K562 (cell line): ENCODE results near the gene SUMF1. TPM values are rescaled to one million over a fixed set of nuclear protein-coding genes. Genes with fewer than 3 reads are reported as not detected.
A peak's percentile ranks its signal among the peaks of the same experiment; 100 is the strongest.

Experiments used
- BRD4 ChIP-seq: fragments of 200-600 bp; sonication (generic); IDR thresholded peaks from 2 replicates; pipeline ENCODE4 v1.6.1; 2017; ENCODE audit warnings: inconsistent platforms
- CHD4 ChIP-seq: fragments of 200-600 bp; sonication (generic); IDR thresholded peaks from 3 replicates; pipeline ENCODE4 v1.6.1; 2012; ENCODE audit warnings: low read depth, mild to moderate bottlenecking, mixed read lengths, low read length, inconsistent platforms; ENCODE audit not compliant: insufficient read depth, insufficient replicate concordance, poor library complexity, severe bottlenecking
- CSDE1 ChIP-seq, 2 experiments: fragments of 450-650 bp; IDR thresholded peaks; 2 replicates each; pipeline ENCODE4 v1.6.1; 2016; ENCODE audit warnings: mild to moderate bottlenecking in 1 of 2
- FOXA1 ChIP-seq: fragments of 450-650 bp; IDR thresholded peaks from 2 replicates; pipeline ENCODE4 v1.6.1; 2016; ENCODE audit warnings: mild to moderate bottlenecking, borderline replicate concordance
- HDAC3 ChIP-seq: fragments of 450-650 bp; IDR thresholded peaks from 2 replicates; pipeline ENCODE4 v1.6.1; 2018; ENCODE audit warnings: borderline replicate concordance, mild to moderate bottlenecking, moderate library complexity; ENCODE audit not compliant: partially characterized antibody
- HNRNPK ChIP-seq: fragments of 200-400 bp; formaldehyde crosslinking; IDR thresholded peaks from one replicate; pipeline ENCODE4 v1.6.1; 2018; ENCODE audit warnings: mild to moderate bottlenecking, low read depth, low read length; ENCODE audit not compliant: poor library complexity, severe bottlenecking
- JUN ChIP-seq, 2 experiments: sonication (generic) in 1 of 2; formaldehyde crosslinking in 1 of 2; IDR thresholded peaks; 2 replicates each; pipeline versions ENCODE4 v1.6.1 to v1.8.0; 2012 to 2022; ENCODE audit warnings: borderline replicate concordance in 2 of 2, mild to moderate bottlenecking in 2 of 2, improper control_type of control experiment in 1 of 2, low read depth in 1 of 2, low read length in 1 of 2, missing genetic modification reagents in 1 of 2
- KLF1 ChIP-seq: fragments of 450-650 bp; IDR thresholded peaks from 2 replicates; pipeline ENCODE4 v1.6.1; 2016; ENCODE audit warnings: missing genetic modification characterization, missing compliant biosample characterization
- MBD2 ChIP-seq: sonication (generic); IDR thresholded peaks from 2 replicates; pipeline ENCODE4 v1.6.1; 2016; ENCODE audit warnings: low read depth, borderline replicate concordance
- NR4A1 ChIP-seq, 2 experiments: fragments of 250-450 bp in 1 of 2; fragments of 450-650 bp in 1 of 2; sonication (Bioruptor Pico) in 1 of 2; IDR thresholded peaks; 2 replicates each; pipeline versions ENCODE4 v1.4.0 to v1.6.1; 2016 to 2020; ENCODE audit warnings: mild to moderate bottlenecking in 2 of 2, missing compliant biosample characterization in 1 of 2, missing genetic modification characterization in 1 of 2, moderate library complexity in 1 of 2
- OTX1 ChIP-seq: fragments of 450-650 bp; formaldehyde crosslinking; IDR thresholded peaks from 2 replicates; pipeline ENCODE4 v1.4.0; 2022; ENCODE audit warnings: mild to moderate bottlenecking
- POLR2A ChIP-seq: fragments of 450-650 bp; conservative IDR thresholded peaks from 2 replicates; pipeline ENCODE4 v1.6.1; 2016
- RHOXF2B ChIP-seq: fragments of 250-450 bp; sonication (Bioruptor Pico); conservative IDR thresholded peaks from 2 replicates; pipeline ENCODE4 v1.5.1; 2021
- SREBF2 ChIP-seq: sonication (generic); formaldehyde crosslinking; IDR thresholded peaks from 2 replicates; pipeline ENCODE4 v1.4.0; 2020; ENCODE audit warnings: mild to moderate bottlenecking, missing genetic modification reagents
- TEAD1 ChIP-seq, 2 experiments: fragments of 450-650 bp in 1 of 2; sonication (generic) in 1 of 2; formaldehyde crosslinking; IDR thresholded peaks; 2 replicates each; pipeline versions ENCODE4 v1.4.0 to v1.8.0; 2020 to 2022; ENCODE audit warnings: mild to moderate bottlenecking in 2 of 2, missing genetic modification reagents in 1 of 2
- U2AF2 ChIP-seq: fragments of 200-400 bp; formaldehyde crosslinking; optimal IDR thresholded peaks from 2 replicates; pipeline ENCODE3; 2017; ENCODE audit warnings: low read depth, mild to moderate bottlenecking, low read length
- ZNF282 ChIP-seq: sonication (generic); formaldehyde crosslinking; IDR thresholded peaks from 2 replicates; pipeline ENCODE4 v1.8.1; 2023; ENCODE audit warnings: missing genetic modification reagents
- polyA plus RNA-seq, 8 experiments: library from polyadenylated mRNA; depleted of rRNA in 4 of 8; stranded (reverse) in 5 of 8; unstranded in 3 of 8; fragments of >200 nt; fragmentation: Nextera tagmentation in 2 of 8; fragmentation: Illumina TruSeq in 1 of 8; extraction: Ambion mirVana in 2 of 8; extraction: Trizol in 1 of 8; gene quantifications; 2 replicates each; pipeline versions ENCODE4 v1.2.1 to v1.2.3, GENCODE V29; 2011 to 2014; ENCODE audit warnings: inconsistent platforms in 1 of 8, missing spikeins in 1 of 8
- total RNA-seq, 7 experiments: library from RNA; depleted of rRNA in 6 of 7; stranded (reverse); fragments of >200 nt in 6 of 7; fragmentation: Illumina TruSeq in 2 of 7; extraction: Trizol in 2 of 7; gene quantifications; 2 replicates each; pipeline versions ENCODE4 v1.2.1 to v1.2.3, GENCODE V29; 2011 to 2021; ENCODE audit warnings: low replicate concordance in 1 of 7
- TF ChIP-seq, protein P1 (sequence below): fragments of 250-450 bp; sonication (Bioruptor Pico); IDR thresholded peaks from 2 replicates; pipeline ENCODE4 v1.8.0; 2022; ENCODE audit warnings: inconsistent platforms, mild to moderate bottlenecking, moderate library complexity, borderline replicate concordance
- TF ChIP-seq, protein P2 (sequence below): fragments of 200-800 bp; sonication (Bioruptor generic); IDR thresholded peaks from 2 replicates; pipeline ENCODE4 v1.6.1; 2016; ENCODE audit warnings: missing genetic modification characterization, missing compliant biosample characterization

Gene SUMF1
- total and polyA plus RNA-seq, 9 of the 15 experiments (the other 6 are each of a cell fraction or from before 2014, with no cell fraction given): 1.3 to 7.4 (median 4.2) TPM

DNA sequence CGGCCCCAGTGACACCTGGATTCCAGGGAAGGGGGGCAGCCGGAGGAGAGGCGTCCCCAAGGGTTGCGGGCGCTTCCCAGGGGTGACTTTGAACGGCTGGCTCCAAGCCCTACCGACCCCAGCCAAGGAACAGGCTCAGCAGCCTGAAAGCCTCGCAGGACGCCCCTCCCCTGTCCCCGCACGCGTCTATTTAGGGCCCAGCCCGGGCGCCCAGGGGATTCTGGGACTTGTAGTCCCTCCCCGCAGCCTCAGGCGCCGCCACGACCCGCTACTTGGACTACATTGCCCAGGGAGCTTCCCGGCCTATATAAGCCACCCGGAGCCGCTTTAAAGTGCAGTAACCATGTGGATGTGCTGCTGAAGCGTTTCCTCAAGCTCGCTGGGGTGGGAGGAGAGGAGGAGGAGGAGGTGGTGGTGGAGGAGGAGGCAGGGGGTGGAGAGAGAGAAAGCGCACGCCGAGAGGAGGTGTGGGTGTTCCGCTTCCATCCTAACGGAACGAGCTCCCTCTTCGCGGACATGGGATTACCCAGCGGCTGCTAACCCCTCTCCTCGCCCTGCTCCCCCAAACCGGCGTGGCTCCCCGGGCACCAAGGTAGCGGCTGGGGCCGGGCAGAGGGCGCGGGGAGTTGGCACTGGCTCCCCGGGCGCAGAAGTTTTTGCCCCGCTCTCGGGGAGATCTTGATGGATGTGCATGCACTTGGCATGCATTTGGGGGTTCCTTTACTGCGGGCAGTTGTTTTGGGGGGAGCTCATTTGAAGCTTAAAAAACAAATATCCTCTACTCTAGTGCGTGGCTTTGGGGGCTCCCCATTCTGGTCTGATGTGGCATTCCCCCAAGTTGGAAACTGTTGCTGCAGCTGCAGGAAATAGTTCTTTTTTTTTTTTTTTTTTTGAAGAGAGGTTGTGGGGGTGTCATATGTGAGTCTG lies 26.2 kb upstream of the SUMF1 start, which contains the start of gene ITPR1 (continued):
- TF ChIP-seq, protein P1, sequence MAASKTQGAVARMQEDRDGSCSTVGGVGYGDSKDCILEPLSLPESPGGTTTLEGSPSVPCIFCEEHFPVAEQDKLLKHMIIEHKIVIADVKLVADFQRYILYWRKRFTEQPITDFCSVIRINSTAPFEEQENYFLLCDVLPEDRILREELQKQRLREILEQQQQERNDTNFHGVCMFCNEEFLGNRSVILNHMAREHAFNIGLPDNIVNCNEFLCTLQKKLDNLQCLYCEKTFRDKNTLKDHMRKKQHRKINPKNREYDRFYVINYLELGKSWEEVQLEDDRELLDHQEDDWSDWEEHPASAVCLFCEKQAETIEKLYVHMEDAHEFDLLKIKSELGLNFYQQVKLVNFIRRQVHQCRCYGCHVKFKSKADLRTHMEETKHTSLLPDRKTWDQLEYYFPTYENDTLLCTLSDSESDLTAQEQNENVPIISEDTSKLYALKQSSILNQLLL (CRISPR knock-in tag): no peak
- TF ChIP-seq FOXA1 (no peak), U2AF2 (no peak), ZNF282 (CRISPR knock-in tag) (no peak), CHD4 (no peak), JUN (IDR thresholded peaks at IDR 0.05; ENCODE audit: borderline replicate concordance, low read depth, low read length) (peak; percentile 79; the same call in 1 of the 2 replicates), JUN (CRISPR knock-in tag; IDR thresholded peaks at IDR 0.05; ENCODE audit: borderline replicate concordance) (no peak), POLR2A (peak; percentile 99), MBD2 (peak; percentile 89), HNRNPK (no peak), BRD4 (no peak), OTX1 (CRISPR knock-in tag) (peak; percentile 90), RHOXF2B (CRISPR knock-in tag) (no peak), HDAC3 (no peak), TEAD1 (CRISPR knock-in tag; IDR thresholded peaks at IDR 0.05) (peak in 1 of 2 experiments; percentile 23; a peak in 1 of 4 replicates), SREBF2 (CRISPR knock-in tag) (no peak), CSDE1 (IDR thresholded peaks at IDR 0.05) (peak in 1 of 2 experiments; percentile 48; a peak in 1 of 4 replicates), NR4A1 (CRISPR knock-in tag; IDR thresholded peaks at IDR 0.05) (0 out of 2 replicates have a peak, but pooled peaks have one; percentile 63), NR4A1 (tag; IDR thresholded peaks at IDR 0.05) (no peak), KLF1 (tag) (peak; percentile 67)
- TF ChIP-seq, protein P2, sequence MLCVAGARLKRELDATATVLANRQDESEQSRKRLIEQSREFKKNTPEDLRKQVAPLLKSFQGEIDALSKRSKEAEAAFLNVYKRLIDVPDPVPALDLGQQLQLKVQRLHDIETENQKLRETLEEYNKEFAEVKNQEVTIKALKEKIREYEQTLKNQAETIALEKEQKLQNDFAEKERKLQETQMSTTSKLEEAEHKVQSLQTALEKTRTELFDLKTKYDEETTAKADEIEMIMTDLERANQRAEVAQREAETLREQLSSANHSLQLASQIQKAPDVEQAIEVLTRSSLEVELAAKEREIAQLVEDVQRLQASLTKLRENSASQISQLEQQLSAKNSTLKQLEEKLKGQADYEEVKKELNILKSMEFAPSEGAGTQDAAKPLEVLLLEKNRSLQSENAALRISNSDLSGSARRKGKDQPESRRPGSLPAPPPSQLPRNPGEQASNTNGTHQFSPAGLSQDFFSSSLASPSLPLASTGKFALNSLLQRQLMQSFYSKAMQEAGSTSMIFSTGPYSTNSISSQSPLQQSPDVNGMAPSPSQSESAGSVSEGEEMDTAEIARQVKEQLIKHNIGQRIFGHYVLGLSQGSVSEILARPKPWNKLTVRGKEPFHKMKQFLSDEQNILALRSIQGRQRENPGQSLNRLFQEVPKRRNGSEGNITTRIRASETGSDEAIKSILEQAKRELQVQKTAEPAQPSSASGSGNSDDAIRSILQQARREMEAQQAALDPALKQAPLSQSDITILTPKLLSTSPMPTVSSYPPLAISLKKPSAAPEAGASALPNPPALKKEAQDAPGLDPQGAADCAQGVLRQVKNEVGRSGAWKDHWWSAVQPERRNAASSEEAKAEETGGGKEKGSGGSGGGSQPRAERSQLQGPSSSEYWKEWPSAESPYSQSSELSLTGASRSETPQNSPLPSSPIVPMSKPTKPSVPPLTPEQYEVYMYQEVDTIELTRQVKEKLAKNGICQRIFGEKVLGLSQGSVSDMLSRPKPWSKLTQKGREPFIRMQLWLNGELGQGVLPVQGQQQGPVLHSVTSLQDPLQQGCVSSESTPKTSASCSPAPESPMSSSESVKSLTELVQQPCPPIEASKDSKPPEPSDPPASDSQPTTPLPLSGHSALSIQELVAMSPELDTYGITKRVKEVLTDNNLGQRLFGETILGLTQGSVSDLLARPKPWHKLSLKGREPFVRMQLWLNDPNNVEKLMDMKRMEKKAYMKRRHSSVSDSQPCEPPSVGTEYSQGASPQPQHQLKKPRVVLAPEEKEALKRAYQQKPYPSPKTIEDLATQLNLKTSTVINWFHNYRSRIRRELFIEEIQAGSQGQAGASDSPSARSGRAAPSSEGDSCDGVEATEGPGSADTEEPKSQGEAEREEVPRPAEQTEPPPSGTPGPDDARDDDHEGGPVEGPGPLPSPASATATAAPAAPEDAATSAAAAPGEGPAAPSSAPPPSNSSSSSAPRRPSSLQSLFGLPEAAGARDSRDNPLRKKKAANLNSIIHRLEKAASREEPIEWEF (CRISPR knock-in tag): no peak
